ENCODE data around the gene UGT2B7.

DNA sequence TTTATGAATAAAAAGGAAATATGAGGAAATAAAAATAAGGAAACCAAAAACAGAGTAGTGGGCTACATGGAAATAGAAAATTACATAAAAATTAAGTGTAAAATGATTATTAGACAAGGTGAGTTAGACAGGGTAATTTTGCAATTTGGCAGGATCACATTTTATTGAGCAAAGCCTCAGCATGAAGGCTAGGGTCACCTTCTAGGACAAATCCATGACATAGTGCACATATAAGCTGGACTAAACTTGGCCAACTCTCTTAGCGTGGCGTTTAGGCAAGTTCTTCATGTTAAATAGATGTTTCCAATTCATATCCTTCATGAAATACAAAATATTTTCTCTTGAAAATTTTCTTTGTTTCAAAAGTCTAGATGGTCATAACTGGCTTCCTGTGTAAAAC lies 25.7 kb upstream of the UGT2B7 start:
- TF ChIP-seq, protein P1, sequence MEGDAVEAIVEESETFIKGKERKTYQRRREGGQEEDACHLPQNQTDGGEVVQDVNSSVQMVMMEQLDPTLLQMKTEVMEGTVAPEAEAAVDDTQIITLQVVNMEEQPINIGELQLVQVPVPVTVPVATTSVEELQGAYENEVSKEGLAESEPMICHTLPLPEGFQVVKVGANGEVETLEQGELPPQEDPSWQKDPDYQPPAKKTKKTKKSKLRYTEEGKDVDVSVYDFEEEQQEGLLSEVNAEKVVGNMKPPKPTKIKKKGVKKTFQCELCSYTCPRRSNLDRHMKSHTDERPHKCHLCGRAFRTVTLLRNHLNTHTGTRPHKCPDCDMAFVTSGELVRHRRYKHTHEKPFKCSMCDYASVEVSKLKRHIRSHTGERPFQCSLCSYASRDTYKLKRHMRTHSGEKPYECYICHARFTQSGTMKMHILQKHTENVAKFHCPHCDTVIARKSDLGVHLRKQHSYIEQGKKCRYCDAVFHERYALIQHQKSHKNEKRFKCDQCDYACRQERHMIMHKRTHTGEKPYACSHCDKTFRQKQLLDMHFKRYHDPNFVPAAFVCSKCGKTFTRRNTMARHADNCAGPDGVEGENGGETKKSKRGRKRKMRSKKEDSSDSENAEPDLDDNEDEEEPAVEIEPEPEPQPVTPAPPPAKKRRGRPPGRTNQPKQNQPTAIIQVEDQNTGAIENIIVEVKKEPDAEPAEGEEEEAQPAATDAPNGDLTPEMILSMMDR (IDR thresholded peaks at IDR 0.05) = no peak
- no peak for TF ChIP-seq POLR2A (IDR thresholded peaks at IDR 0.05)

All from ovary (tissue), 3 donors.